ENCODE measurements around the gene SORL1-AS1.
"Not testable (repeated sequence)": the region's sequence is repeated elsewhere in the genome, so short reads cannot be mapped to it uniquely, and the experiment has no call there.

The SORL1-AS1 gene

DNA sequence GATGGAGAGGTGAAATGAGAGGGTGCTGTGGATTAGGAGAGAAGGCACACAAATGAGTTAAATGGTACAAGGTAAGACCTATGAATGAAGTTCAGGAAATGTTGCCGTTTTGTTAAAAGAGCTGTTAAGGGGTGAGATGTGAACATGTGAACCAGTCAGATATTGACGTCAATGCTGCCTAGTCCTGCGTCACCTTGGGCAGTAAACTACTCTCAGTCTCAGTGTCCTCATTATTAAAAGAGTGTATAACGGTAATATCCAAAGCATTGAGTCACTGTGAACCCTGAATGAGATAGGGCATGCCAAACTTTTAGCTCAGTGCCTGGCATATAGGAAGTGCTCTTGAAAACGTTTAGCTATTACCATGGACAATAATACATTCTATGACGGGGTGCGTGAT lies 32.4 kb upstream of the SORL1-AS1 start:
- Mint-ChIP-seq H3K4me1 (ENCODE audit: low read depth) (peaks cover 46% of the 10 kb centered on the region), H3K27me3 (ENCODE audit: low read depth) (no peaks in the 10 kb centered on the region), H3K36me3 (ENCODE audit: low read depth) (peaks cover 61% of the 10 kb centered on the region), H3K9me3 (ENCODE audit: insufficient read depth) (no peaks in the 10 kb centered on the region), H3K27ac (peak overlapping the region; percentile 50), H3K4me3 (no peak overlapping the region)
- ChIA-PET POLR2A (no interaction called here), CTCF (interaction anchor here (0.8 to 1.0 kb wide), 3 partner anchors 17 to 37 kb away, joined by 3 read pairs; partner anchors contain the start of gene SORL1)
- ATAC-seq, result no peak
- DNase-seq, result no peak

DNA sequence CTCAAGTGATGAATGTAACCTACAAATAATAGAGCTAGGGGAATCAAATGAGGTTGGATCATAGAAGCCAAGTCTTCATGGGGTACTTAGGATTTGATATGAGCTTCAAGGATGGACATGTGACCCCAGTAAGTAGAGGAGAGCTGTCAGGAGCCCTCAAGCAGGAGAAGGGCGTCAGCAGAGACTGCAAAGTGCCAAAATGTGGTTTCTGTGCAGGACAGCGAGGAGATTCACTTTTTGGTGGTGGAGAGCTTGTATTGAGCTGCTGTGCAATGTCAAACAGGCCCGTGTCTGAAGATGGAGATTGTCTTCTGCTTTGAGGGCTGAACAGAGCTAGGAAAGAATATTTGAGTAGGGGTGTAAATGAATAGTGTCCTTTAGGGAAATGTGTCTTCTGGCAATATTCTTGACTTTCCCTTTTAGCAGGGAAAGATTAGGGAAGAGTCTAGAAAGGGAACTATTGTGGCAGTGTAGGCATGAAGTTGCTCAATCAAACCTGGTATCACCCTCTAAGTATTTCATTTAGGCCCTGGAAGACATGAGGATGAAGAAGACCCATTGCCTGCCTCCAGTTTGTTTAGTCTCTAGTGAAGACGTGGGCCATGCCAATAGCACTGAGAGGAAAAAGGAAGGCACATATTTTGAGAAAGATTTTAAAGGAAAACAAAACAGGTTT lies 31.2 kb upstream of the SORL1-AS1 start:
- peaks cover 54% of the 10 kb centered on the region for H3K4me1 Mint-ChIP-seq (ENCODE audit: low read depth)
- DNase-seq, result no peak
- peak overlapping the region; percentile 93 for H3K27ac Mint-ChIP-seq
- H3K4me3 Mint-ChIP-seq, result peak overlapping the region; percentile 71
- no peaks in the 10 kb centered on the region for H3K27me3 Mint-ChIP-seq (ENCODE audit: low read depth)
- no peak for ATAC-seq
- no peaks in the 10 kb centered on the region for H3K9me3 Mint-ChIP-seq (ENCODE audit: insufficient read depth)
- CTCF ChIA-PET, result interaction anchor here (0.7 to 2.0 kb wide), 6 partner anchors 10 to 49 kb away, joined by 3 to 18 read pairs (median 4); partner anchors contain the start of genes SORL1 and SORL1-AS1
- POLR2A ChIA-PET, result interaction anchor here (0.5 to 2.9 kb wide), 4 partner anchors 25 to 36 kb away, joined by 3 to 41 read pairs (median 4); partner anchors contain the start of genes SORL1 and SORL1-AS1
- peaks cover 60% of the 10 kb centered on the region for H3K36me3 Mint-ChIP-seq (ENCODE audit: low read depth)

DNA sequence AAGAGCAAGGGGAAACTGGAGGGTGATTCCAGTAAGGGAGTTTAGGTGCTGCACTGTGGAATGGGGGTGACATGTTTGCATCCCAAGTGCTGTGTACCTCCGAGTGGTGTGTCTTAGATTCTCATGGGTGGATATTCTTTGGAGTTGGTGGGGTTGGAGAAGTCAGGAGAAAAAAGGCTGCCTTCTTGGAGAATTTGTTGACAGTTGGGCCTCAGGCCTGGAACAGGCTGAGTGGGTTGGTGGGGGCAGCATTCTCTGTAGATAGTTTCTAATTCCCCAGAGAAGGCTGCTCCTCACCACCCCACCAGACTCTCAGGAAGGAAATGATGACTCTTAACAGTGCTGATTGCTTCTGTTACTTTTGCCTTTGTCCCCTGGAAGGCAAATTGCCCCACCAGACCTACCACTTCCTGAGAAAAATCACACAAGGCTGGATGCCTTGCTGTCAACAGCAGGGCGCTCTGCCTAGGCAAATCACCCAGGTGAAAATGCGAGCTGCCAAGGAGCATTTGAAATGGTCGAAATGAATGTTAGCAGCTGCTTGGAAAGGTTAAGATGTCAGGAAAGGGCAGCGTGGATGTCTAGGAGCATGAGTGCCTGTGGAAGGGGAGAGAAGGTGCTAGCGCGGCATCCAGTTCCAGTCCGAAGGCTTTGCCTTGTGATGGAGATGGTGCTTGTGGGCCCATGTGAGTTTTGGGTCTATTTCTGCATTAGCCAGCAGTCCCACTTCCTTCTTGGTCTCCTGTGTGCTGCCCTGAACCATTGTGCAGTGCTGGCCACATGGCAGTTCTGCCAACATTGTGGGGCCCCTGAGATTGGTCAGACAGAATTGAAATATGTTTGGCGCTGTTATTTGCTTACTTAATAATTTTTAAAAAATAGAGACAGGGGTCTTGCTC lies 29.7 kb upstream of the SORL1-AS1 start:
- peak; percentile 81 for DNase-seq
- ChIA-PET POLR2A (interaction anchor here (0.5 to 2.9 kb wide), 8 partner anchors 12 to 102 kb away, joined by 3 to 41 read pairs (median 4); partner anchors contain the start of genes SORL1 and SORL1-AS1), CTCF (interaction anchor here (0.7 to 2.0 kb wide), 5 partner anchors 11 to 51 kb away, joined by 3 to 18 read pairs (median 5); partner anchors contain the start of genes SORL1 and SORL1-AS1)
- ATAC-seq, result peak; percentile 82
- H3K9me3 Mint-ChIP-seq (ENCODE audit: insufficient read depth), result no peaks in the 10 kb centered on the region
- H3K36me3 Mint-ChIP-seq (ENCODE audit: low read depth), result peaks cover 63% of the 10 kb centered on the region
- H3K27ac Mint-ChIP-seq, result peak overlapping the region; percentile 93
- H3K4me1 Mint-ChIP-seq (ENCODE audit: low read depth), result peaks cover 59% of the 10 kb centered on the region
- no peaks in the 10 kb centered on the region for H3K27me3 Mint-ChIP-seq (ENCODE audit: low read depth)
- H3K4me3 Mint-ChIP-seq, result peak overlapping the region; percentile 71

GRCh38 chr11:121481484-121482230 lies 28.9 kb upstream of the SORL1-AS1 start:
- Mint-ChIP-seq H3K4me1 (ENCODE audit: low read depth) (peaks cover 65% of the 10 kb centered on the region), H3K4me3 (peak overlapping the region; percentile 71), H3K36me3 (ENCODE audit: low read depth) (peaks cover 61% of the 10 kb centered on the region), H3K27ac (peak overlapping the region; percentile 93)
- not testable (repeated sequence) for H3K27me3 Mint-ChIP-seq (ENCODE audit: low read depth); H3K9me3 Mint-ChIP-seq (ENCODE audit: insufficient read depth)
- POLR2A ChIA-PET, result interaction anchor here (0.6 to 2.9 kb wide), 11 partner anchors 14 to 1175 kb away, joined by 3 to 41 read pairs (median 4); partner anchors contain the start of genes SORL1 and SORL1-AS1
- CTCF ChIA-PET, result interaction anchor here (0.7 to 2.4 kb wide), 6 partner anchors 15 to 129 kb away, joined by 3 to 9 read pairs (median 4); no protein-coding TSS in a partner anchor
- ATAC-seq (peak; percentile 93), DNase-seq (peak; percentile 89)

GRCh38 chr11:121479698-121480238 lies 27.0 kb upstream of the SORL1-AS1 start:
- Mint-ChIP-seq H3K27me3 (ENCODE audit: low read depth) (no peaks in the 10 kb centered on the region), H3K36me3 (ENCODE audit: low read depth) (peaks cover 61% of the 10 kb centered on the region), H3K4me1 (ENCODE audit: low read depth) (peaks cover 73% of the 10 kb centered on the region), H3K9me3 (ENCODE audit: insufficient read depth) (no peaks in the 10 kb centered on the region), H3K27ac (peak overlapping the region; percentile 40), H3K4me3 (no peak overlapping the region)
- ATAC-seq (no peak), DNase-seq (no peak)
- ChIA-PET CTCF (interaction anchor here (1.9 to 2.4 kb wide), 2 partner anchors 13 to 17 kb away, joined by 6 to 9 read pairs; no protein-coding TSS in a partner anchor), POLR2A (no interaction called here)

- H3K36me3 Mint-ChIP-seq (ENCODE audit: low read depth), result peaks cover 61% of the 10 kb centered on the region
- POLR2A ChIA-PET, result no interaction called here
- peaks cover 72% of the 10 kb centered on the region for H3K4me1 Mint-ChIP-seq (ENCODE audit: low read depth)
Observed at GRCh38 chr11:121478895-121479697, 26.3 kb upstream of the SORL1-AS1 start.

DNA sequence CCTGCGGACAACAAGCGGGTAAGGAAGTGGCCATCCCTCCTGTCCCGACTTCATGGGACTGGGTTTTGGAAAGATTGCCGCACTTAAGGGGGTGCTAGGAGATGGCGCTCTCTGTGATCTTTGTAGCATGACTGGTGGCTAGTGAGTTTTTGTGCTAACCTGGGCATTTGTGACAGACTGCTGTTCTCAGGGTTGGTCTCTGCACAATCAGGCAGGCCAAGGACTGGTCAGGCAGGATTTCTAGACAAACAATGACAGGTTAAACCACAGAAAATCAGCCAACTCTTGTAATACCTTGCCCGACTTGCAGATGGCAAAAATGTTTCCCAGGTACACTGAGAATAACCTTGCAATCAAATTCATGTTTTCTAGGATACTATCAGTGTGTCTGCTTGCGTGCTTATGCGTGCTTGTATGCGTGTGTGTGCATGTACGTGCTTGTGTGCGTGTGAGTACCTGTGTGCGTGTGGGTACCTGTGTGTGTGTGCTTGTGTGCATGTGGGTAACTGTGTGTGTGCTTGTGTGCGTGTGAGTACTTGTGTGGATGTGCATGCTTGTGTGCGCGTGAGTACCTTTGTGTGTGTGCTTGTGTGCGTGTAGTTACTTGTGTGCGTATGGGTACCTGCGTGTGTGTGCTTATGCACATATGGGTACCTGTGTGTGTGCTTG lies 25.6 kb upstream of the SORL1-AS1 start:
- CTCF ChIA-PET, result no interaction called here
- peaks cover 58% of the 10 kb centered on the region for H3K36me3 Mint-ChIP-seq (ENCODE audit: low read depth)
- peaks cover 70% of the 10 kb centered on the region for H3K4me1 Mint-ChIP-seq (ENCODE audit: low read depth)
- DNase-seq, result no peak
- ATAC-seq, result no peak
- H3K27me3 Mint-ChIP-seq (ENCODE audit: low read depth), result no peaks in the 10 kb centered on the region
- no peaks in the 10 kb centered on the region for H3K9me3 Mint-ChIP-seq (ENCODE audit: insufficient read depth)
- no peak overlapping the region for H3K4me3 Mint-ChIP-seq
- POLR2A ChIA-PET, result interaction anchor here (0.6 kb wide), 1 partner anchor 459 kb away, joined by 3 read pairs; no protein-coding TSS in a partner anchor
- no peak overlapping the region for H3K27ac Mint-ChIP-seq

More at GRCh38 chr11:121478895-121479697, 26.3 kb upstream of the SORL1-AS1 start:
- H3K9me3 Mint-ChIP-seq (ENCODE audit: insufficient read depth), result no peaks in the 10 kb centered on the region
- ATAC-seq, result no peak
- CTCF ChIA-PET, result no interaction called here
- H3K27me3 Mint-ChIP-seq (ENCODE audit: low read depth), result no peaks in the 10 kb centered on the region
- H3K4me3 Mint-ChIP-seq, result no peak overlapping the region
- H3K27ac Mint-ChIP-seq, result peak overlapping the region; percentile 40
- DNase-seq, result no peak

DNA sequence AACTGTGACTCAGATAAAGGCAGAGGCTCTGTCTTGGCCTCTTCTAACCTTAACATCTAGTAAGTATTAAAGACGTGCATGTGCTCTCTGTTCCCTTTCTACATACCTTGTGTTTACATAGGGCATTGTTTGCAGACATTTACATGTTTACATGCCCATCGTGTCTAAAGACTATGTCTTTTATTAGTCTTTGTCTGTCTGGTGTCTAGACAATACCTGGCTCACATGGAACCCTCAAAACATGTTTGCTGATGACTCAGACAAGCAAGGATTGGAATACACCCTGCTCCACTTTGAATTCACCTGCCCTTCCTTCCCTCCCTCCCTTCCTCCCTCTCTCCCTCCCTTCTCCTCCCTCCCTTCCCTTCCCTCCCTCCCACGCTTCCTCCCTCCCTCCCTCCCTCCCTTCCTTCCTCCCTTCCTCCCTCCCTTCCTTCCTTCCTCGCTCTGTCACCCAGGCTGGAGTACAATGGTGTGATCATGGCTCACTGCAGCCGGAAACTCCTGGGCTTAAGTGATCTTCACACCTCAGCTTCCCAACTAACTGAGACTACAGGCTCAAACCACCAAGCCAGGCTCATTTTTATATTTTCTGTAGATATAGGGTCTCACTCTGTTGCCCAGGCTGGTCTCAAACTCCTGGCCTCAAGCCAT lies 23.7 kb upstream of the SORL1-AS1 start:
- H3K27ac Mint-ChIP-seq, result no peak overlapping the region
- DNase-seq, result no peak
- no peak overlapping the region for H3K4me3 Mint-ChIP-seq
- ATAC-seq, result no peak
- H3K27me3 Mint-ChIP-seq (ENCODE audit: low read depth), result no peaks in the 10 kb centered on the region
- H3K36me3 Mint-ChIP-seq (ENCODE audit: low read depth), result peaks cover 74% of the 10 kb centered on the region
- H3K4me1 Mint-ChIP-seq (ENCODE audit: low read depth), result peaks cover 73% of the 10 kb centered on the region
- ChIA-PET CTCF (no interaction called here), POLR2A (no interaction called here)
- no peaks in the 10 kb centered on the region for H3K9me3 Mint-ChIP-seq (ENCODE audit: insufficient read depth)

DNA sequence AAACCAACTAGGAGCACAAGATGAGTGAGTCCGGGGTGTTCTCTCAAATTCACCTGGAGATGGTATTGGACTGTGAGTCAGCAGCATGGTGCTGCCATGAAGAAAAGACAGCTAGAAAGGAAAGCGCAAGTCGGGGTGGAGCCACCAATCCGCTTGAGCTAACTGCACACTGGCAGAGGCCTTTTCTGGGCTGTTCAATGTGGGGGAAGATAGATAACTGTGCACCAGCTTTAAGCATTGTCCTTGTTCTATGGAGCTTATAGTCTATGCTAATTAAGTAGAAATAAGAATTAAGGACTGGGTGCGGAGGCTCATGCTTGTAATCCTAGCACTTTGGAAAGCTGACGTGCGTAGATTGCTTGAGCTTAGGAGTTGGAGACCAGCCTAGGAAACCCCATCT lies 21.9 kb upstream of the SORL1-AS1 start:
- ATAC-seq (no peak), DNase-seq (no peak)
- no peak overlapping the region for H3K4me3 Mint-ChIP-seq
- POLR2A ChIA-PET, result no interaction called here
- CTCF ChIA-PET, result no interaction called here
- no peaks in the 10 kb centered on the region for H3K27me3 Mint-ChIP-seq (ENCODE audit: low read depth)
- peaks cover 84% of the 10 kb centered on the region for H3K36me3 Mint-ChIP-seq (ENCODE audit: low read depth)
- H3K4me1 Mint-ChIP-seq (ENCODE audit: low read depth), result peaks cover 76% of the 10 kb centered on the region
- H3K9me3 Mint-ChIP-seq (ENCODE audit: insufficient read depth), result no peaks in the 10 kb centered on the region
- no peak overlapping the region for H3K27ac Mint-ChIP-seq
